ENCODE measurements around the gene NKAIN2.
A peak's percentile ranks its signal among the peaks of the same experiment; 100 is the strongest.

NKAIN2 gene

DNA sequence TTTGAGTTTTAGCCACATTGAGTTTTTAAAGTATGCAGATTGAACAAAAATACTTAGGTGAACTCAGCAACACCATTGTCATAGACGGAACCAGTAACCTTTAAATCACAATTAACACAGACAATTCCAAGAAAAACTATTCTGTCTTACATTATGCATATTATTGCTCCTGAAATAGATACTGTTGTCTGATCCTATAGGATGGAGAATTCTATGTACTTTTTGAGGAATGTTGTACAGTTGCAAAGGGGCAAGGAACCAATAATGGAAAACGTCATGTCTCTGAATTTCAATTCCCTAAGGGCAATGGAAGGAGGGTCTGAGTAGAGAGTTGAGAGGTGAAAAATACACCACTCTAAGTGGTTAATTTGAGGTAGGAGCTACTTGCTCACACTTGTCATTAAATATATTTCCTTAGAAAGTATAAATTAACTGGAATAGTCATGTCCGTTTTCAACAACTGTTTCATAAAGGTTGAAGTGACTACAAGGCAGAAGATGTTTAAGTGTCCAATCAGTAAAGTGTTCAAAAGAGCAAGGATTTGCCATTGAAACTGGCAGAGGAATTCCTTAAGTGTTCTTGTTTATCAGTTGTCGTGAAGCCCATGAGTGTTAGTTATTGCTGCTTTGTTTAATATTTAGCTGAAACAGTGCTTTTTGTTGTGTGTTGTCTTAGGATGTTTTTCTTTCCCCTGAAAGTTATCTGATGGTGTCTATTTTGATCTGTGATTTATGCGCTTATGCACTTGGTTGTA lies 1.3 kb downstream of the NKAIN2 start:
- no peak for TF ChIP-seq EZH2phosphoT487 (IDR thresholded peaks at IDR 0.05; ENCODE audit: low read length)
- TF ChIP-seq CTCF (IDR thresholded peaks at IDR 0.05; ENCODE audit: low read length): no peak
- H3K4me2 ChIP-seq (ENCODE audit: low read depth, low read length): peak overlapping the region; percentile 67; the same call in 1 of the 2 replicates
- peaks cover 12% of the 10 kb centered on the region; the same call in 1 of the 2 replicates for H3F3A ChIP-seq (ENCODE audit: insufficient read depth, low read length)
- no peaks in the 10 kb centered on the region for H4K20me1 ChIP-seq (ENCODE audit: insufficient read depth, low read length)
- peak overlapping the region; percentile 28; the same call in 1 of the 2 replicates for H3K9ac ChIP-seq (ENCODE audit: low read length)
- H3K36me3 ChIP-seq (replicated peaks; ENCODE audit: insufficient read depth, low read length): no peaks in the 10 kb centered on the region
- H3K27me3 ChIP-seq (replicated peaks; ENCODE audit: insufficient read depth, low read length): no peaks in the 10 kb centered on the region
- H3K4me3 ChIP-seq (ENCODE audit: low read length): peak overlapping the region; percentile 63
- no peaks in the 10 kb centered on the region for H3K9me3 ChIP-seq (replicated peaks; ENCODE audit: insufficient read depth, low read length)
- H3K4me1 ChIP-seq (ENCODE audit: low read length): no peaks in the 10 kb centered on the region
- H2AFZ ChIP-seq (ENCODE audit: low read length): no peak overlapping the region
- DNase-seq: no peak
- no peaks in the 10 kb centered on the region for H3K9me2 ChIP-seq (replicated peaks; ENCODE audit: insufficient read depth, low read length)
- peaks cover 16% of the 10 kb centered on the region; the same call in 1 of the 2 replicates for H3K79me2 ChIP-seq (ENCODE audit: low read length)
- H3K27ac ChIP-seq (ENCODE audit: low read length): peak overlapping the region; percentile 13; the same call in 1 of the 2 replicates

DNA sequence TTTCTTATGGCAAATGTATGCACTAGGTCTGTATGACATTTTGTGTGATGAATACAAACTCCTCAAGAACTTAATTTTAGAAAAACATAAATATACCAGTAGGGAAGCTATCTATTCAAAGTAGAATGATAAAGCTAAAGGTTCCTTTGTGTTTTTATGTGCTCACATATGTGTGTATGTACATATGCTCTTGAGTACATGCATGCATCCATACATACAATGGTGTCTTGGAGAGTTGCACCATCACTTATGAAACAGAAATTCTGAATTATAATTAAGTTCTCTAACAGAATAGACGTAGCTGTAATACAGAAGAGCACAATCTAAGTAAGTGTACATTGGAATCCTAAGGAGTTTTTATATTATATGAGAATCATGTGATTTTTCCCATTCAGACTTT lies 2.3 kb downstream of the NKAIN2 start:
- Histone ChIP-seq H3K9me2 (replicated peaks; ENCODE audit: insufficient read depth, low read length) (no peaks in the 10 kb centered on the region), H3K4me1 (ENCODE audit: low read length) (no peaks in the 10 kb centered on the region), H3K79me2 (ENCODE audit: low read length) (peaks cover 20% of the 10 kb centered on the region; the same call in 1 of the 2 replicates), H3K27ac (ENCODE audit: low read length) (no peak overlapping the region), H3K9me3 (replicated peaks; ENCODE audit: insufficient read depth, low read length) (no peaks in the 10 kb centered on the region), H3K27me3 (replicated peaks; ENCODE audit: insufficient read depth, low read length) (no peaks in the 10 kb centered on the region), H3K4me3 (ENCODE audit: low read length) (peak overlapping the region; percentile 63; the same call in 1 of the 2 replicates), H2AFZ (ENCODE audit: low read length) (no peak overlapping the region), H3F3A (ENCODE audit: insufficient read depth, low read length) (peaks cover 12% of the 10 kb centered on the region; the same call in 1 of the 2 replicates), H4K20me1 (ENCODE audit: insufficient read depth, low read length) (no peaks in the 10 kb centered on the region), H3K4me2 (ENCODE audit: low read depth, low read length) (peak overlapping the region; percentile 46; the same call in 1 of the 2 replicates), H3K36me3 (replicated peaks; ENCODE audit: insufficient read depth, low read length) (no peaks in the 10 kb centered on the region), H3K9ac (ENCODE audit: low read length) (no peak overlapping the region)
- no peak for TF ChIP-seq CTCF (IDR thresholded peaks at IDR 0.05; ENCODE audit: low read length)
- TF ChIP-seq EZH2phosphoT487 (IDR thresholded peaks at IDR 0.05; ENCODE audit: low read length): no peak
- no peak for TF ChIP-seq EZH2 (optimal IDR thresholded peaks at IDR 0.05; ENCODE audit: low read depth, low read length)
- no peak for DNase-seq

GRCh38 chr6:123806561-123806960 lies 2.9 kb downstream of the NKAIN2 start:
- H3K4me3 ChIP-seq (ENCODE audit: low read length): no peak overlapping the region
- H3K9me2 ChIP-seq (replicated peaks; ENCODE audit: insufficient read depth, low read length): no peaks in the 10 kb centered on the region
- H3K4me2 ChIP-seq (ENCODE audit: low read depth, low read length): peak overlapping the region; percentile 46; the same call in 1 of the 2 replicates
- peaks cover 20% of the 10 kb centered on the region; the same call in 1 of the 2 replicates for H3K79me2 ChIP-seq (ENCODE audit: low read length)
- TF ChIP-seq EZH2 (optimal IDR thresholded peaks at IDR 0.05; ENCODE audit: low read depth, low read length) (no peak), CTCF (IDR thresholded peaks at IDR 0.05; ENCODE audit: low read length) (no peak), EZH2phosphoT487 (IDR thresholded peaks at IDR 0.05; ENCODE audit: low read length) (no peak)
- H2AFZ ChIP-seq (ENCODE audit: low read length): no peak overlapping the region
- no peaks in the 10 kb centered on the region for H3K4me1 ChIP-seq (ENCODE audit: low read length)
- peaks cover 12% of the 10 kb centered on the region; the same call in 1 of the 2 replicates for H3F3A ChIP-seq (ENCODE audit: insufficient read depth, low read length)
- H3K27me3 ChIP-seq (replicated peaks; ENCODE audit: insufficient read depth, low read length): no peaks in the 10 kb centered on the region
- no peak overlapping the region; the same call in 1 of the 2 replicates for H3K9ac ChIP-seq (ENCODE audit: low read length)
- DNase-seq: no peak
- H3K27ac ChIP-seq (ENCODE audit: low read length): no peak overlapping the region
- H3K9me3 ChIP-seq (replicated peaks; ENCODE audit: insufficient read depth, low read length): no peaks in the 10 kb centered on the region
- no peaks in the 10 kb centered on the region for H4K20me1 ChIP-seq (ENCODE audit: insufficient read depth, low read length)
- H3K36me3 ChIP-seq (replicated peaks; ENCODE audit: insufficient read depth, low read length): no peaks in the 10 kb centered on the region
